ENCODE measurements around the gene SLIT3.

Gene SLIT3

GRCh38 chr5:169298193-169298592 lies 2.7 kb downstream of the SLIT3 start:
- no peak for DNase-seq

GRCh38 chr5:169296419-169297143 lies 4.4 kb downstream of the SLIT3 start:
- no peak for DNase-seq

- no peak for DNase-seq
Observed at GRCh38 chr5:169295306-169295705, 5.6 kb downstream of the SLIT3 start.

DNA sequence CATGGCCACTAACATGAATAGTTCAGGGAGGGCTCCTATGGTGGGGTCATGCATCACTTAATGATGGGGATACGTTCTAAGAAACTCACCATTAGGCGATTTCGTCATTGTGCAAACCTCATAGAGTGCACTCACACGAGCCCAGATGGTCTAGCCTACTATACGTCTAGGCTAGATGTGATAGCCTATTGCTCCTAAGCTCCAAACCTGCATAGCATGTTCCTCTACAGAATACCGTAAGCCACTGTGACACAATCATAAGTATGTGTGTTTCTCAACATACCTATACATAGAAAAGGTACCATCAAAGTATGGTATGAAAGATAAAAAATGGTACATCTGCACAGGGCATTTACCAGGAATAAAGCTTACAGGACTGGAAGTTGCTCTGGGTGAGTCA lies 6.3 kb downstream of the SLIT3 start:
- no peak for DNase-seq

DNA sequence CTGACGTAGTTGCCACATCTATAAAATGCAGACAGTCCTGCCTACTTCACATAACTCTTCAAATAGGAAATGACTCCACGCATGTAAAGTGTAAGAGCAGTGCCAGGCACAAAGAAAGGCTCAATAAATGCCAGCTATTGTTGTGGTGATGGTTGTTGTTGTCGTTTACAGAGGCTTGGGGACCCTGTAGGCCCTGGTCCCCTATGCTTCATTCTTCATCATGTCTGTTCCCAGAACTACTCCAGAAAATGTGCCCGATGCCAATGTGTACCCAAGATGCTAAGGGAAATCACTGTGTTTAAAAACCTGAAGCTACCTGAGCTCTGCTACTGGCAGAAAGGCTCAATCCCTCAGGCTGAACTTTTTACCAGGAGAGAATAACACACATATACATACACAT lies 9.1 kb downstream of the SLIT3 start:
- DNase-seq, result no peak

- no peak for DNase-seq
Observed at GRCh38 chr5:169290895-169291294, 10.0 kb downstream of the SLIT3 start.

DNA sequence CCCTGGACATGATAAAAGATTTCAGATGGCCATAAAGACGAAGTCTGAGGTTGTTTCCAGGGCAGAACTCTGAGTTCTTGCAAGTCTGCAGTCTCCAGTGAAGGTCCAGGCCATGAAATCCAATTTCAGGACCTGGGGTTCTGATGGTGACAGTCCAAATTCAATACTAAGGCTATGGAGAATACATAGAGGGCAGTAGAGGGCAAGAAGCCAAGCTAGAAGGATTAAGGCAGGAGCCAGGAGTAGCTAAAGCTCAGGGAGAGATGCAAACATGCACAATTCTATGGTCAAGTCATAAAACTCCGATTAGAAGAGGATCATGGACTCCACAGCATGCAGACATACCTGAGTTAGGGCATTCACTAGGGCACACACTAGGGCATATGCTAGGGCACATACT lies 11.4 kb downstream of the SLIT3 start:
- no peak for DNase-seq

DNA sequence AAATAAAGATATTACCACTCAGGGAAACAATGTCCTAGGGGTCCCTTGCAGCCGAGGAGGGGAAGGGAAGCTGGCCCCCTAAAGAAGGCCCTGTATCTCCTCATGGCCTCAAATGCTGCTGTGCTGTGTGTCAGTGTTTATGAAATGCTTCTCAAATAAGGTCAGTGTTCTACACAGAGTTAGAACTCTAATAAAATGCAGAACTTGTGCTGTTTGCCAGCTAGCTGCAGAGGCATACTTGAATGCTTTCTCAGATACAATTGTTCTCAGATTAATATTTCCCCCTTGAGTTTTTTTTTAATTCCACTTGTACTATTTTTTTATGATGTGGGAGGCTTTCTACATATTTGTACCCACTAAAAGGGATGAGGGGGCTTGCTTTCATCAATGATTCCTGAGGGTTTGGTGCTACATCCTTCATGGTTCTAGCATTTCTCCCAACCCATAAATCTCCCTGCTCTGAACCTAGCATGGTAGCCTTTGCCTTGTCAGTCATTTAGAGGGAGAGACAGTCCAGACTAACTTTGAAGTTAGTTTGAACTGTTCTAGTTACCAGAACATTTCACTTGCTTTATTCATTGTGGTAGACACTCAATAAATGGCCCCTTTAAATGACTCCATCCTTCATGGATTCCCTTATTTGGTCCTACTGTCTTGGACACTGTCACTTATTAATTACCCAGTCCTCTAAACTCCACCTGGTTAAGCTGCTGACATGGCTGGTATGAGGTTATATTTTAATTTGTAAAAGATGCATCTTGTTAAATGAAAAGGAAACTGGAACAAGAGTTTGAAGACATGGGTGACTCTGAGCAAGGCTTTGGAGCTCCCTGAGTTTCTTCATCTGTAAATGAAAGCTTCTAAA lies 12.6 kb downstream of the SLIT3 start:
- no peak for DNase-seq

DNA sequence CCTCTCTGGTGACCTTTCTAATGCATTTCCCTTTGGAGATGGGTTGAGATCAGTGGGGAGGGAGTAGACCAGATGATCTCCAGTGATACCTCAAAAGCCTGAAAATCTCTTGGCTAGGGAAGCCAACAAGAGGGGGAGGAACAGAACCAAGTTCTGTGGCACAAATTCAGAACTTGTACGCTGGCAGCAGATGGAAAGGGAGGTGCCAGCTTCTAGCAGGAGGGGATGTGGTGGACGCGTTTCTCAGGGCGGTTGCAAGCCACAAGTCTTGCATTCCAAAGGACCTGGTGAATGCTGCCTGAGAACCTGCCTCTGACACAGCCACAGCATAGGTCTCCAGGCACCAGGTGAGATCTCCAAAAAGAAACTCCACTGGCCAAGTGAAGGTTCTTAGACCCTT lies 13.4 kb downstream of the SLIT3 start:
- DNase-seq, result no peak

- no peak for DNase-seq
Observed at GRCh38 chr5:169286572-169287300, 14.2 kb downstream of the SLIT3 start.

GRCh38 chr5:169283887-169284286 lies 17.1 kb downstream of the SLIT3 start:
- no peak for DNase-seq

GRCh38 chr5:169281625-169282024 lies 19.3 kb downstream of the SLIT3 start:
- DNase-seq, result no peak

GRCh38 chr5:169280696-169281095 lies 20.2 kb downstream of the SLIT3 start:
- DNase-seq, result no peak

DNA sequence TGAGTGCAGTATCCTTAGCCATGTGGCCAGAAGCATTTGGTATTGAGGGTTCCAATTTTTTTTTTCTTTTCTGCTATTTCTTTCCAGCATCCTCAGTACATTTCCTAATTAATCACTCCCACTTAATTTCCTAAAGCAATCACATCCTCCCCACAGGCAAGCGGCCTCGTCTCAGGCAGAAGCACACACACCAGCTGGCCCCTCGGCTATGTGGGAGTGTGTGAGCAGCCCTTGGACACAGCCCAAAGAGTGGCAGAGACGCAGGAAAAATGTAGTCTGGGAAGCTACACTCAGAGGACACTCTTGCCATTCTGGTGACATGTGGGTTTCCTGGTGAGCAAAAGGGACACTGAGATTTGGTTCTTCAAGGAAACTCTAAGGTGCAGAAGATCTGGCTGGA lies 20.7 kb downstream of the SLIT3 start:
- no peak for DNase-seq

- no peak for DNase-seq
Observed at GRCh38 chr5:169279125-169279524, 21.8 kb downstream of the SLIT3 start.

DNA sequence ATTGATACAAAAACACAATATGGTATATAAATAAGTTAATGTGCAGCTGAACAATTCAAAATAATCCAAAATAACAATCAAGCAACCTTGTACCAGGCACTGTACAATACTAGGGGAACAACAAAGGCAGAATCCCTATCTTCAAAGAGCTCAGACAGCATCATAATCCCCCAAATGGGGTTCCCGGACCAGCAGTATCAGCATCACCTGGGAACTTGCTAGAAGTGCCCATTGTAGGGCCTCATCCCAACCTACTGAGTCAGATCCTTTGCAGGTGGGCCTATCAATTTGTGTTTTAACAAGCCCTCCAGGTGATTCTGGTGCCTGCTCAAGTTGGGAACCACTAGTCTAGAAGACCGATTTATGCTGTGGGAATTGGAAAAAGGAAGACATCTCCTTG lies 27.1 kb downstream of the SLIT3 start:
- no peak for DNase-seq

DNA sequence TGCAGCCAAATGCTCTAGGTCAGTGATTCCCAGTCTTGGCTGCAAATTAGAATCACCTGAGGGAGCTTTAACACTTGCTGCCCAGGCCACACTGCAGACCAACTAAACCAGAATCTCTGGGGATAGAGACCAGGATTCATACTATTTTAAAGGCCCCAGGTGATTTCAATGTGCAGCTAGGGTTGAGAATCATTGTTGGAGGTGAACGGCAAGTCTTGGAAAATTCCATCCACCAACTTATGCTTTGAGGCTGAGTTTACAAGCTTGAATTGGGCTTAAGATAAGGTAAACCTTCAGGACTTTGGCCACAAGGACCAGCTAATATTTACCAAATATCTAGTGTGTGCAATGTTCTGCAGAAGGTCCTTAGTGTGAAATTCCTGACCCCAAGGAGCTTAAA lies 27.5 kb downstream of the SLIT3 start:
- no peak for DNase-seq

DNA sequence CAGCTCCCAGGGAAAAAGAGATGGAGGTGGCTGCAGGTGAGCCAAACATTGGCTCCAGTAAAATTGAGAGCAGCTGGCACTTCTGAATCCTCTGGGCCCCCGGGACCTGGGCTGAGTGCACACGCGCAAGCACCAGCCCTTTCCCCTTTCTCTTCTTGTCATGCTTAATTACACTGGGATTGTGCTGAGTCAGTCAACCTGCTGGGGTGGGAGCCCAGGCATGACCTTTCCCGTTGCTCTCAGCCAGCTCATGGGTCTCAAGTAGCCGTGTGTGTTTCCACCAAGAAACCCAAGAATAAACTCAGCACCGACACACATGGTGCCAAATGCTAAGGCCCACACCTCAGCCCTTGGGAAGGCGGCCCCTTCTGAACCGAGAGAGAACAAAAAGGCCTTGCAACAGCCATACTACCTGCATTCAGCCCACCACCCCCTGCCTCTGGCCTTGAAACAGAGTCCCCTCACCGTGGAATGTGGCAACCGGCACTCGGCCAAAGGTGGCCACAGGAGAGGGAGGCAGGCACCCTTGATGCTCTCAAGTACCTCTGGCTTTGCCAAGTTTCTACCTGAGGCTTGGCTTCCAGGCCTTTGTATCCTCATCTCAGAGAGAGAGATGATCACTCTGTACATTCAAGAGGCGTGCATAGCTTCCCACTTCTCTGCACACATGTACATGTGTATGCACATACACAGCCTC lies 28.1 kb downstream of the SLIT3 start:
- DNase-seq, result peak; percentile 20

DNA sequence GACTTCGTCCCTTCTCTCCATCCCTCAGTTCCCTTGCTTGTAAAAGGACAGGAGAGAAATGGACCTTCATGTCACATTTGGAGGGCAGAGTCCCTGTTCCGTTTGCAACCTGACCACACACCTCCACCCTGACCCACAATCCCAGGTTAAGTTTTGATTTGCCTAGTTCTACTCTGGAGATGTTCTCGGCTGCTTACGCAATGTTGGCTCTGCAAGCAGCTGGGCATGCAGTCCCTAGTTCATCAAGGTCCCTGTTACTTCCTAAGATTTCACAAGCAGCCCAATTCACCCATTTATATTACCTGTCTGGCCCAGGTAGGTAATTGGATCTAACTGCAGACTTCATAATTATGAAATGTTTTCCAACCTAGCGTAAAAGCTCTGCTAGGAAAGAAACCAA lies 28.8 kb downstream of the SLIT3 start:
- no peak for DNase-seq

- DNase-seq, result no peak
Observed at GRCh38 chr5:169270827-169271226, 30.1 kb downstream of the SLIT3 start.

DNA sequence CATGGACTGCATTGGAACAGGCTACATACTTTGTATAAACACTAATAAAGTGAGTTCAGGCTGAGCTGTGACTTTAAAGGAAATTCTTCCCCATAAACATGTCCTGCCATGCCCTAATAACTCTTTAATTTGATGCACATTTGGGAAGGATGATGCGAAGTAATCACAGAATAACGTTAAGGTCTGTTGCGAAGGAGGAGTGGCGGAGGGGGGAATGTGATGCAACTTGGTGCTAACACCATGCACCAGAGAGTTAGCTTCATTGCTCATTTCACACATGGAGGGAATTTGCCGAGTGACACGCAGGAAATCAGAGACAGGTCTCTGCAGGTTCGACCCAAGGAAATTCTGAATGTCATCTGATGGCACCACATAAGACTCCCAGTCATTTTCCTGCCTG lies 32.9 kb downstream of the SLIT3 start:
- DNase-seq, result no peak

DNA sequence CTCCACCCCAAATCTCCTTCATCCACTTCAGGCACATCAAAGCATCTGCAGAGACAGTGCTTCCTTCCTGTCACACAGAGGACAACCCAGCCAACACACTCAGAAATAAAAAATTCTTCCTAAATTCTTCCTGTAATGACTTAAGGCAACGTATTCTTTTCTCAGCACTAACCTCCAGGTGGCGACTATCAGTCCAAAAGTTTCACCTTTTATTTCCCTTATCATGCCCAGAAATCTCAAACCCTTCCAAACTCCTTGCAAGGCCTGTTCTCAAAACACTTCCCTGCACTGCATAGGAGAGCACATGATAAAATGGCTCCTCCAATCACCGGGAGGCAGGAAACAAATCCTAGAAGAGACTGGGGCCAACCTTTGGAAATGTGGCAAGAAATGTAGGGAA lies 35.1 kb downstream of the SLIT3 start:
- no peak for DNase-seq

DNA sequence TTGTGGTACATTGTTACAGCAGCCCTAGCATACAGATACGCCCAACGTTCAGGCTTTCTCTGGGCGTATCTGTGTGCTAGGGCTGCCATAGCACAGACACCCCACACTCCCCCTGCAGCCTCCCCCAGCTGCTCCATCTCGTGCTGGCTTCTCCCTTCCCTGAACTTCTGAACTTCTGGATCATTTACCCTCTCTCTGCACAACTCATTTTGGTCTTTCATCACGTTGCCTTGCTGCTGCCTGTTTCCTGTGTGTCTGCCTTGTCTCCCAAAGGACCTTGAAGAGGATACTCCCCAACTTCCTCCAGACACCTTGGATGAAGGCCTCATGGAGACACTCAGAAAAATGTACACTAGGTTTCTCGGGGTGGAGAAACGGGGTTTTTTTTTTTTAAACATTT lies 37.3 kb downstream of the SLIT3 start:
- DNase-seq, result no peak
